Endodermal cell (in vitro differentiated cells): Measurements from ENCODE around the gene SLC26A8. TPM values are rescaled to one million over a fixed set of nuclear protein-coding genes. Genes with fewer than 3 reads are reported as not detected.

ENCODE experiments used
- DNase-seq: peaks from one replicate; pipeline ENCODE4 v3.0.0-alpha.2; 2017
- H3K27ac ChIP-seq: 2 replicates; pipeline ENCODE4 v1.5.1; 2013; ENCODE audit warnings: mild to moderate bottlenecking, low read depth, low read length, moderate library complexity
- H3K27me3 ChIP-seq: 2 replicates; pipeline ENCODE4 v1.6.1; 2013; ENCODE audit warnings: mild to moderate bottlenecking, low read length, moderate library complexity; ENCODE audit not compliant: insufficient read depth, control insufficient read depth, poor library complexity, severe bottlenecking
- H3K36me3 ChIP-seq: 2 replicates; pipeline ENCODE4 v1.7.0; 2013; ENCODE audit warnings: mild to moderate bottlenecking, low read length, moderate library complexity; ENCODE audit not compliant: control insufficient read depth, insufficient read depth
- H3K4me1 ChIP-seq: one replicate; pipeline ENCODE4 v1.7.0; 2013; ENCODE audit warnings: low read length; ENCODE audit not compliant: control insufficient read depth, insufficient read depth
- H3K4me3 ChIP-seq: 2 replicates; pipeline ENCODE4 v1.5.1; 2013; ENCODE audit warnings: mild to moderate bottlenecking, low read length, moderate library complexity
- H3K9ac ChIP-seq: 2 replicates; pipeline ENCODE4 v1.6.1; 2013; ENCODE audit warnings: mild to moderate bottlenecking, low read length, moderate library complexity; ENCODE audit not compliant: poor library complexity, severe bottlenecking; ENCODE audit errors: extremely low read depth
- H3K9me3 ChIP-seq: 2 replicates; pipeline ENCODE4 v1.6.1; 2013; ENCODE audit warnings: mild to moderate bottlenecking, low read length, moderate library complexity; ENCODE audit not compliant: control insufficient read depth
- H3K27ac Mint-ChIP-seq: 2 replicates; pipeline ENCODE4 v1.8.0; 2020; ENCODE audit warnings: mixed read lengths
- H3K27me3 Mint-ChIP-seq: 2 replicates; pipeline ENCODE4 v1.8.0; 2021; ENCODE audit warnings: mild to moderate bottlenecking, mixed read lengths; ENCODE audit not compliant: insufficient read depth
- H3K36me3 Mint-ChIP-seq: 2 replicates; pipeline ENCODE4 v1.8.0; 2020; ENCODE audit warnings: low read depth, mixed read lengths
- H3K4me1 Mint-ChIP-seq: 2 replicates; pipeline ENCODE4 v1.8.0; 2020; ENCODE audit warnings: mixed read lengths
- H3K4me3 Mint-ChIP-seq: 2 replicates; pipeline ENCODE4 v1.8.0; 2020; ENCODE audit warnings: mild to moderate bottlenecking, moderate library complexity, mixed read lengths
- H3K9me3 Mint-ChIP-seq: 2 replicates; pipeline ENCODE4 v1.8.0; 2020; ENCODE audit warnings: mild to moderate bottlenecking, mixed read lengths
- WGBS, 2 experiments: methylation state at CpG; one replicate each; pipeline versions ENCODE4 v1.1.5 to v1.1.7; 2013; ENCODE audit warnings: missing lambda C conversion rate in 2 of 2, mixed read lengths in 1 of 2; ENCODE audit not compliant: insufficient coverage in 1 of 2, insufficient read length in 1 of 2; 5-methylcytosine and 5-hydroxymethylcytosine counted together
- total RNA-seq, 2 donors: library from RNA; stranded (reverse); fragmentation: NEBNext Ultra II Directional in 1 of 2; extraction: Animal tissue kit (Norgen Biotek cat#: 25700) in 1 of 2; gene quantifications; 2 replicates in 1 of 2; 3 replicates in 1 of 2; pipeline ENCODE4 v1.2.1, GENCODE V29; 2021
- TF ChIP-seq, protein P1 (sequence below): fragments of 200-600 bp; sonication (generic); conservative IDR thresholded peaks from 2 replicates; pipeline ENCODE4 v1.5.0; 2021; ENCODE audit warnings: antibody characterized with exemption, mild to moderate bottlenecking

Gene SLC26A8
- total RNA-seq, 2 donors from 2014 or later = not detected

DNA sequence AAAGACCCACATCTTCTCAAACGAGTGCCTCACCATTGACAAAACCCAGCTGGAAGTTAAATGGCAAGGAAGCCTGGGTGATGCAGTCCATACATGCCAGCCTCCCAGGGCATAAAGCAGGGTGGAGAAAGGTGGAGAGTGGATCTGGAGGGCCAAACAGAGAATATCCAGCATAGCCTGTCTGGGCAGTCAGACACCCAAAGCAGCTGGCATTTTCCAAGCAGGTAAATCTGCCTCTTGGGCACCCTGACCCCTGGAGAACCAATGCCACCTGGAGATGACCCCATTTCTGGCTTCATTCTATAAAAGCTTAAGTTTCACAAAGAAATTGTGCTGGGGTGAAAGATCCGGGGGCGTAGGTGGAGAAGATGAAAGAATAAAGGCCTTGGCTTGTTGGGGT is 98.5 kb downstream of the SLC26A8 start:
- H3K36me3 ChIP-seq = no peaks in the 10 kb centered on the region
- Mint-ChIP-seq H3K4me1 (peaks cover 9% of the 10 kb centered on the region), H3K36me3 (no peaks in the 10 kb centered on the region), H3K27ac (no peak overlapping the region), H3K9me3 (no peaks in the 10 kb centered on the region), H3K27me3 (peaks cover 9% of the 10 kb centered on the region), H3K4me3 (no peak overlapping the region)
- no peak overlapping the region for H3K27ac ChIP-seq
- H3K9me3 ChIP-seq = no peaks in the 10 kb centered on the region
- WGBS, 2 experiments = 88% methylated on average over 3 of the region's 3 CpGs; no CpG with 5 or more reads in 1 of the 2 experiments
- no peak for DNase-seq
- TF ChIP-seq, protein P1, sequence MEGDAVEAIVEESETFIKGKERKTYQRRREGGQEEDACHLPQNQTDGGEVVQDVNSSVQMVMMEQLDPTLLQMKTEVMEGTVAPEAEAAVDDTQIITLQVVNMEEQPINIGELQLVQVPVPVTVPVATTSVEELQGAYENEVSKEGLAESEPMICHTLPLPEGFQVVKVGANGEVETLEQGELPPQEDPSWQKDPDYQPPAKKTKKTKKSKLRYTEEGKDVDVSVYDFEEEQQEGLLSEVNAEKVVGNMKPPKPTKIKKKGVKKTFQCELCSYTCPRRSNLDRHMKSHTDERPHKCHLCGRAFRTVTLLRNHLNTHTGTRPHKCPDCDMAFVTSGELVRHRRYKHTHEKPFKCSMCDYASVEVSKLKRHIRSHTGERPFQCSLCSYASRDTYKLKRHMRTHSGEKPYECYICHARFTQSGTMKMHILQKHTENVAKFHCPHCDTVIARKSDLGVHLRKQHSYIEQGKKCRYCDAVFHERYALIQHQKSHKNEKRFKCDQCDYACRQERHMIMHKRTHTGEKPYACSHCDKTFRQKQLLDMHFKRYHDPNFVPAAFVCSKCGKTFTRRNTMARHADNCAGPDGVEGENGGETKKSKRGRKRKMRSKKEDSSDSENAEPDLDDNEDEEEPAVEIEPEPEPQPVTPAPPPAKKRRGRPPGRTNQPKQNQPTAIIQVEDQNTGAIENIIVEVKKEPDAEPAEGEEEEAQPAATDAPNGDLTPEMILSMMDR = no peak
- H3K9ac ChIP-seq = no peak overlapping the region
- no peaks in the 10 kb centered on the region for H3K4me1 ChIP-seq
- H3K27me3 ChIP-seq = no peaks in the 10 kb centered on the region
- H3K4me3 ChIP-seq = no peak overlapping the region

DNA sequence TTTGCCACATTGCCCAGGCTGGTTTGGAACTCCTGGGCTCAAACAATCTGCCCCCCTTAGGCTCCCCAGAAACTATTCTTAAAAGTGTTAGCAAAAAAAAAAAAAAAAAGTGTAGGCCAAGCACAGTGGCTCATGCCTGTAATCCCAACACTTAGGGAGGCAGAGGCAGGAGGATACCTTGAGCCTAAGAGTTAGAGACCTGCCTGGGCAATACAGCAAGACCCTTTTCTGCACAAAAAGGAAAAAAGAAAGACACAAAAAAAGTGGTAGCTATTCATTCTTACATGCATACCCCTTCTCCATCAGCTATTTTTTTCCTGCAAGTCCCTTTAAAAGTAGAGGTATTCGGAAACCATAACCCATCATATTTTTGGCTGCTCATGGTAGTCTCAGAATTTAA is 100.3 kb downstream of the SLC26A8 start:
- no peaks in the 10 kb centered on the region for H3K9me3 ChIP-seq
- H3K27ac ChIP-seq = no peak overlapping the region
- DNase-seq = no peak
- no peaks in the 10 kb centered on the region for H3K36me3 Mint-ChIP-seq
- no peaks in the 10 kb centered on the region for H3K27me3 ChIP-seq
- no peak overlapping the region for H3K4me3 ChIP-seq
- H3K4me3 Mint-ChIP-seq = no peak overlapping the region
- no peaks in the 10 kb centered on the region for H3K4me1 ChIP-seq
- WGBS, 2 experiments = 91 to 100% methylated on average over 1 of the region's 1 CpG
- H3K9me3 Mint-ChIP-seq = no peaks in the 10 kb centered on the region
- no peaks in the 10 kb centered on the region for H3K36me3 ChIP-seq
- H3K27me3 Mint-ChIP-seq = no peaks in the 10 kb centered on the region
- peaks cover 4% of the 10 kb centered on the region for H3K4me1 Mint-ChIP-seq
- H3K27ac Mint-ChIP-seq = no peak overlapping the region
- TF ChIP-seq, protein P1 = no peak
- H3K9ac ChIP-seq = no peak overlapping the region

DNA sequence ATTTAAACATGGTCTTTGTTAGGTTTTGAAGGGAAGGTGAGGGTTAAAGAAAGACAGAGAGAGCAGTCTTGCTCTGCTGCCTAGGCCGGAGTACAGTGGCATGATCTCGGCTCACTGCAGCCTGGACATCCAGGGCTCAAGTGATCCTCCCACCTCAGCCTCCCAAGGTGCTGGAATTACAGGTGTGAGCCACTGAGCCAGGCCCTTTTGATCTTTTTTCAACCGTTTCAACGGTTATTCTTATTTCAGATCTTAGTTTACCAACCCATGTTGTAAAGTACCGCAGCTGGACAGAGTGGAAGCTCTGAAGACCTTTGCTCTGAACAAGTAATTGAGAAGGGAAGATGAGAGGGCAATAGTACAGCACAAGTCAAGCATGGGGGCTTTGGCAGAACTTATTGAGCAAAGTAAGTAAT is 102.3 kb downstream of the SLC26A8 start:
- no peak for DNase-seq
- no peak overlapping the region for H3K27ac ChIP-seq
- peaks cover 9% of the 10 kb centered on the region for H3K36me3 ChIP-seq
- Mint-ChIP-seq H3K4me3 (peak overlapping the region; percentile 100), H3K9me3 (no peaks in the 10 kb centered on the region), H3K27me3 (no peaks in the 10 kb centered on the region), H3K27ac (no peak overlapping the region), H3K36me3 (peaks cover 2% of the 10 kb centered on the region), H3K4me1 (peaks cover 18% of the 10 kb centered on the region)
- no peak overlapping the region for H3K4me3 ChIP-seq
- no peaks in the 10 kb centered on the region for H3K27me3 ChIP-seq
- H3K9ac ChIP-seq = no peak overlapping the region
- TF ChIP-seq, protein P1 = no peak
- 83 to 96% methylated on average over 4 to 5 of the region's 5 CpGs for WGBS, 2 experiments
- H3K9me3 ChIP-seq = no peaks in the 10 kb centered on the region
- H3K4me1 ChIP-seq = no peaks in the 10 kb centered on the region
